HL-60/S4 treated with retinoic acid at 250 ng/mL for 4 days and 3 days (cell line): ENCODE measurements around the gene FGD5.

Source experiments
- in situ Hi-C: fragments of 300-500 bp; cut with MboI; formaldehyde crosslinking; loops from 2 replicates; pipeline ENCODE4 v1.7.0; 2022; ENCODE audit warnings: low sequenced_read_pairs

Gene FGD5

GRCh38 chr3:14818804-14819500 is at the start of gene FGD5:
TSS of gene FGD5 (plus strand) at chr3:14818962. CDS start at chr3:14819072, 110 bp downstream.
- in situ Hi-C loops: no loop called here

GRCh38 chr3:14769544-14770325 is 49.0 kb upstream of the FGD5 start:
- in situ Hi-C loops: loop anchor here (10.0 kb wide), 1 partner anchor 95 kb away; the partner anchor contains the start of gene C3orf20

GRCh38 chr3:14770591-14770990 is 48.2 kb upstream of the FGD5 start:
- in situ Hi-C loops: no loop called here

- in situ Hi-C loops: no loop called here
Measured at GRCh38 chr3:14771593-14772497, 46.9 kb upstream of the FGD5 start.

GRCh38 chr3:14772533-14773138 is 46.1 kb upstream of the FGD5 start:
- in situ Hi-C loops: no loop called here

GRCh38 chr3:14773281-14773680 is 45.5 kb upstream of the FGD5 start:
- in situ Hi-C loops: no loop called here

GRCh38 chr3:14773691-14774128 is 45.1 kb upstream of the FGD5 start:
- in situ Hi-C loops: no loop called here

GRCh38 chr3:14774431-14774830 is 44.3 kb upstream of the FGD5 start:
- in situ Hi-C loops: no loop called here

- in situ Hi-C loops: no loop called here
Measured at GRCh38 chr3:14775011-14775410, 43.8 kb upstream of the FGD5 start.

GRCh38 chr3:14775563-14775962 is 43.2 kb upstream of the FGD5 start:
- in situ Hi-C loops: no loop called here

- in situ Hi-C loops: no loop called here
Measured at GRCh38 chr3:14779069-14779685, 39.6 kb upstream of the FGD5 start.

GRCh38 chr3:14780927-14781507 is 37.7 kb upstream of the FGD5 start:
- in situ Hi-C loops: no loop called here

GRCh38 chr3:14783480-14784086 is 35.2 kb upstream of the FGD5 start:
- in situ Hi-C loops: no loop called here

GRCh38 chr3:14784087-14784681 is 34.6 kb upstream of the FGD5 start:
- in situ Hi-C loops: no loop called here

GRCh38 chr3:14785207-14786155 is 33.3 kb upstream of the FGD5 start:
- in situ Hi-C loops: no loop called here

- in situ Hi-C loops: no loop called here
Measured at GRCh38 chr3:14786369-14786768, 32.4 kb upstream of the FGD5 start.

GRCh38 chr3:14787630-14788029 is 31.1 kb upstream of the FGD5 start:
- in situ Hi-C loops: no loop called here

- in situ Hi-C loops: no loop called here
Measured at GRCh38 chr3:14788644-14789043, 30.1 kb upstream of the FGD5 start.
